ENCODE measurements around the gene TBX18. TPM values are rescaled to one million over a fixed set of nuclear protein-coding genes. Genes with fewer than 3 reads are reported as not detected.

The TBX18 gene
- total RNA-seq, 4 donors from 2014 or later = 0.62 to 4.2 (median 2.7) TPM

DNA sequence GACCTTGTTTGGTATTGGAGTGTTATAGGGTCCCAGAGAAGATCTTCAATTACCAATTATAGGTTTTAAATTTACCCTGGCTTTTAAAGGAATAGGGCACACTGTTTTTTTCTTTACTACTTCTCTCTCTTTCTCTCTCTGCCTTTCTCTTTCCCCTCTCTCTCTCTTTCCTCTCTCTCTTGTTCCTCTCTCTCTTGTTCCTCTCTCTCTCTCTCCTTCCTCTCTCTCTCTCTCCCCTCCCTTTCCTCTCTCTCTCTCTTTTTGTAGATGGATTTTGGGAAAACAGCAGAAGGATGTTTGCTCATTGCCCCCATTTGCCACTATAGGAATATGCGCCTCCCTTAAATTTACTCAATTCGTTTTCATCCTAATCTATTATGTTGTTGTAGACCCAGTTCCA, 45.2 kb downstream of the TBX18 start:
- TF ChIP-seq CTCF (IDR thresholded peaks at IDR 0.05) (no peak), POLR2AphosphoS5 (IDR thresholded peaks at IDR 0.05) (no peak), POLR2A (IDR thresholded peaks at IDR 0.05) (no peak), EP300 (IDR thresholded peaks at IDR 0.05) (no peak)
- Histone ChIP-seq H3K36me3 (no peaks in the 10 kb centered on the region), H3K27me3 (no peaks in the 10 kb centered on the region), H3K9me3 (no peaks in the 10 kb centered on the region), H3K4me3 (no peak overlapping the region), H3K27ac (no peak overlapping the region), H3K4me1 (no peaks in the 10 kb centered on the region)
- DNase-seq (ENCODE audit: low spot score in 2 of 2) = no peak
- 53% methylated on average over 2 of the region's 2 CpGs for WGBS

GRCh38 chr6:84718038-84718955, 46.1 kb downstream of the TBX18 start:
- no peak for TF ChIP-seq POLR2AphosphoS5 (IDR thresholded peaks at IDR 0.05)
- no peak for TF ChIP-seq EP300 (IDR thresholded peaks at IDR 0.05)
- no peak for TF ChIP-seq CTCF (IDR thresholded peaks at IDR 0.05)
- Histone ChIP-seq H3K27me3 (no peaks in the 10 kb centered on the region), H3K4me1 (no peaks in the 10 kb centered on the region), H3K4me3 (no peak overlapping the region), H3K36me3 (no peaks in the 10 kb centered on the region), H3K9me3 (no peaks in the 10 kb centered on the region), H3K27ac (no peak overlapping the region)
- WGBS = 52% methylated on average over 5 of the region's 5 CpGs
- DNase-seq (ENCODE audit: low spot score in 2 of 2) = no peak

DNA sequence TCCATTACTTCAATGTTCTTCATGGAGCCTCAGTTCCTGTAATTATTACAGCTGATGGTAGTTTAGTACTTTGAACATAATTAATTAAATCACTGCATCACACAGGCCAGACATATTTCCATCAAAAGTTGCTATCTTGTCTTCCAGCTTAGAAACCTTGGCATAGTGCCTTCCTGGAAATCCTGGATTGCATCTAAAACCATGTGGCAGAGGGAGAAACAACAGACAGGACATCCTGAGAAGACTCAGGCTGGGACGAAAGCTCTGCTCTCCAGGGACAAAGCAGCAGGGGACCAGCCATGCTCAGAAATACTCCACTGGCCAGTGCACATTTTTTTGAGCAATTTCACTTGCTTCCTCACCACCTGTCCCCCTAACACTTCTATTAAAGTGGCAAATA, 55.3 kb downstream of the TBX18 start:
- H3K36me3 ChIP-seq = no peaks in the 10 kb centered on the region
- H3K27me3 ChIP-seq = no peaks in the 10 kb centered on the region
- H3K4me1 ChIP-seq = no peaks in the 10 kb centered on the region
- WGBS = 44% methylated on average over 1 of the region's 1 CpG
- H3K4me3 ChIP-seq = no peak overlapping the region
- TF ChIP-seq EP300 (IDR thresholded peaks at IDR 0.05) (no peak), POLR2A (IDR thresholded peaks at IDR 0.05) (no peak), POLR2AphosphoS5 (IDR thresholded peaks at IDR 0.05) (no peak), CTCF (IDR thresholded peaks at IDR 0.05) (no peak)
- H3K9me3 ChIP-seq = no peaks in the 10 kb centered on the region
- no peak overlapping the region for H3K27ac ChIP-seq
- no peak for DNase-seq (ENCODE audit: low spot score in 2 of 2)

GRCh38 chr6:84707171-84707570, 57.2 kb downstream of the TBX18 start:
- Histone ChIP-seq H3K4me3 (no peak overlapping the region), H3K27me3 (no peaks in the 10 kb centered on the region), H3K27ac (no peak overlapping the region), H3K9me3 (no peaks in the 10 kb centered on the region), H3K36me3 (no peaks in the 10 kb centered on the region), H3K4me1 (no peaks in the 10 kb centered on the region)
- DNase-seq (ENCODE audit: low spot score in 2 of 2) = no peak
- 58% methylated on average over 3 of the region's 3 CpGs for WGBS
- TF ChIP-seq EP300 (IDR thresholded peaks at IDR 0.05) (no peak), POLR2A (IDR thresholded peaks at IDR 0.05) (no peak), CTCF (IDR thresholded peaks at IDR 0.05) (no peak), POLR2AphosphoS5 (IDR thresholded peaks at IDR 0.05) (no peak)

DNA sequence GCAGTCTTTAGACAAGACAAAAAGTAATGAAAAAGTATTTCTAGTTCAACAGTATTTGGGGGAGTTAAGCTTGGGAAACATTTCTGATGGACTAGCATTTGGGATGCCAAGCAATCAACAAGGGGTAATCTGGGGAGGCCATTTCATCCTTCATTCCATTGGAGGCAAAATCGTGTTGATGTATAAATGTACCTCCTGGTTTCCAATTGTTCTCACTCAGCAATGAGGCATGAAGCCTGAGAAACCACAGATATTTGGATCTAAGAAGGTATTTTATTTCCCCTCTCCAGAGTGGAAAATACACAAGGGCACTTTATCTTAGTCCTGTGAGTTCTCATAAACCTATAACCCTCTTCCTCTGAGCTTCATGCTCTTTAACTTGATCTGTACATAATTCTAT, 68.2 kb downstream of the TBX18 start:
- Histone ChIP-seq H3K27me3 (no peaks in the 10 kb centered on the region), H3K27ac (no peak overlapping the region), H3K4me1 (no peaks in the 10 kb centered on the region), H3K9me3 (no peaks in the 10 kb centered on the region), H3K4me3 (no peak overlapping the region), H3K36me3 (no peaks in the 10 kb centered on the region)
- no peak for TF ChIP-seq EP300 (IDR thresholded peaks at IDR 0.05)
- no peak for DNase-seq (ENCODE audit: low spot score in 2 of 2)
- WGBS = 68% methylated on average over 1 of the region's 1 CpG

All from suprapubic skin (tissue), 4 donors.